Liver (tissue), 3 donors: ENCODE measurements around the gene CACHD1.

Experiments
- CTCF ChIP-seq: fragments of 150-350 bp; IDR thresholded peaks from 2 replicates; pipeline ENCODE4 v1.5.1; 2017; ENCODE audit warnings: improper control_type of control experiment, low read depth, low read length; ENCODE audit not compliant: missing input control
- MAX ChIP-seq: IDR thresholded peaks from 2 replicates; pipeline ENCODE4 v1.6.1; 2016; ENCODE audit warnings: antibody characterized with exemption
- SP1 ChIP-seq: IDR thresholded peaks from 2 replicates; pipeline ENCODE4 v1.6.1; 2018; ENCODE audit warnings: antibody characterized with exemption, mild to moderate bottlenecking
- YY1 ChIP-seq: IDR thresholded peaks from 2 replicates; pipeline ENCODE4 v1.6.1; 2016; ENCODE audit warnings: antibody characterized with exemption, mild to moderate bottlenecking
- donor health status: healthy.
- donor health status: healthy.

GRCh38 chr1:64599242-64599641 is 129.3 kb downstream of the CACHD1 start:
- TF ChIP-seq MAX, result no peak
- TF ChIP-seq CTCF, result no peak
- no peak for TF ChIP-seq YY1
- no peak for TF ChIP-seq SP1
